Activated CD4-positive, alpha-beta T cell treated with anti-CD3 and anti-CD28 coated beads for 1 hour (primary cell): Measurements from ENCODE around the gene QKI.
"Not testable (repeated sequence)": the region's sequence is repeated elsewhere in the genome, so short reads cannot be mapped to it uniquely, and the experiment has no call there.

Experiments used
- DNase-seq: peaks from one replicate; pipeline ENCODE4 v3.0.0-alpha.2; 2020

Gene QKI

GRCh38 chr6:163414117-163414945 is at the start of gene QKI:
Gene QKI, plus strand, starts transcription at chr6:163414718. Its CDS starts 476 bp downstream, at chr6:163415194.
- DNase-seq = peak; percentile 75

- no peak for DNase-seq
Observed at GRCh38 chr6:163366288-163366687, 48.2 kb upstream of the QKI start.

- DNase-seq = no peak
Observed at GRCh38 chr6:163367497-163368183, 46.9 kb upstream of the QKI start.

- no peak for DNase-seq
Observed at GRCh38 chr6:163369141-163369540, 45.4 kb upstream of the QKI start.

GRCh38 chr6:163369628-163370365 is 44.7 kb upstream of the QKI start:
- no peak for DNase-seq

- DNase-seq = no peak
Observed at GRCh38 chr6:163370464-163371117, 43.9 kb upstream of the QKI start.

GRCh38 chr6:163371129-163371528 is 43.4 kb upstream of the QKI start:
- no peak for DNase-seq

- no peak for DNase-seq
Observed at GRCh38 chr6:163373240-163373639, 41.3 kb upstream of the QKI start.

GRCh38 chr6:163375361-163375760 is 39.2 kb upstream of the QKI start:
- no peak for DNase-seq

GRCh38 chr6:163376187-163376586 is 38.3 kb upstream of the QKI start:
- no peak for DNase-seq

- DNase-seq = no peak
Observed at GRCh38 chr6:163377561-163377960, 37.0 kb upstream of the QKI start.

GRCh38 chr6:163380216-163380615 is 34.3 kb upstream of the QKI start:
- no peak for DNase-seq

- DNase-seq = no peak
Observed at GRCh38 chr6:163381118-163381756, 33.3 kb upstream of the QKI start.

- DNase-seq = not testable (repeated sequence)
Observed at GRCh38 chr6:163383396-163383795, 31.1 kb upstream of the QKI start.

- DNase-seq = no peak
Observed at GRCh38 chr6:163383912-163384311, 30.6 kb upstream of the QKI start.

GRCh38 chr6:163384510-163384909 is 30.0 kb upstream of the QKI start:
- DNase-seq = no peak

GRCh38 chr6:163385503-163385902 is 29.0 kb upstream of the QKI start:
- not testable (repeated sequence) for DNase-seq

- DNase-seq = no peak
Observed at GRCh38 chr6:163386329-163386908, 28.1 kb upstream of the QKI start.

GRCh38 chr6:163387317-163387716 is 27.2 kb upstream of the QKI start:
- DNase-seq = no peak

GRCh38 chr6:163389354-163389753 is 25.2 kb upstream of the QKI start:
- no peak for DNase-seq

- no peak for DNase-seq
Observed at GRCh38 chr6:163390770-163391169, 23.7 kb upstream of the QKI start.

GRCh38 chr6:163391985-163392384 is 22.5 kb upstream of the QKI start:
- no peak for DNase-seq
